Liver (tissue), 3 donors: ENCODE results near the gene ADGRD1.

Source experiments
- CTCF ChIP-seq: fragments of 150-350 bp; IDR thresholded peaks from 2 replicates; pipeline ENCODE4 v1.5.1; 2017; ENCODE audit warnings: improper control_type of control experiment, low read depth, low read length; ENCODE audit not compliant: missing input control
- EGR1 ChIP-seq, 2 donors: IDR thresholded peaks; 2 replicates each; pipeline ENCODE4 v1.6.1; 2016 to 2018; ENCODE audit warnings: antibody characterized with exemption in 2 of 2, low read depth in 2 of 2
- FOXA2 ChIP-seq: IDR thresholded peaks from 2 replicates; pipeline ENCODE4 v1.6.1; 2016; ENCODE audit warnings: antibody characterized with exemption
- GABPA ChIP-seq, 2 donors: IDR thresholded peaks in 1 of 2; conservative IDR thresholded peaks in 1 of 2; 2 replicates each; pipeline ENCODE4 v1.6.1; 2016; ENCODE audit warnings: antibody characterized with exemption in 2 of 2, mild to moderate bottlenecking in 1 of 2, moderate library complexity in 1 of 2
- HNF4A ChIP-seq, 2 donors: conservative IDR thresholded peaks; 2 replicates each; pipeline ENCODE4 v1.6.1; 2016; ENCODE audit warnings: antibody characterized with exemption in 2 of 2, mild to moderate bottlenecking in 2 of 2
- MAX ChIP-seq: IDR thresholded peaks from 2 replicates; pipeline ENCODE4 v1.6.1; 2016; ENCODE audit warnings: antibody characterized with exemption
- NR2F2 ChIP-seq: IDR thresholded peaks from 2 replicates; pipeline ENCODE4 v1.6.1; 2016; ENCODE audit warnings: antibody characterized with exemption
- RAD21 ChIP-seq, 2 donors: IDR thresholded peaks; 2 replicates each; pipeline ENCODE4 v1.6.1; 2016; ENCODE audit warnings: antibody characterized with exemption in 2 of 2, mild to moderate bottlenecking in 2 of 2
- REST ChIP-seq: IDR thresholded peaks from 2 replicates; pipeline ENCODE4 v1.6.1; 2016; ENCODE audit warnings: antibody characterized with exemption, mild to moderate bottlenecking
- RXRA ChIP-seq, 2 donors: IDR thresholded peaks; 2 replicates each; pipeline ENCODE4 v1.6.1; 2017 to 2018; ENCODE audit warnings: antibody characterized with exemption in 2 of 2, mild to moderate bottlenecking in 1 of 2
- SP1 ChIP-seq: IDR thresholded peaks from 2 replicates; pipeline ENCODE4 v1.6.1; 2018; ENCODE audit warnings: antibody characterized with exemption, mild to moderate bottlenecking
- TAF1 ChIP-seq: conservative IDR thresholded peaks from 2 replicates; pipeline ENCODE4 v1.6.1; 2016; ENCODE audit warnings: antibody characterized with exemption, mild to moderate bottlenecking
- ZBTB33 ChIP-seq: IDR thresholded peaks from 2 replicates; pipeline ENCODE4 v1.6.1; 2016; ENCODE audit warnings: antibody characterized with exemption
- donor health status: healthy.
- donor health status: healthy.

GRCh38 chr12:131159660-131160059 lies 206.0 kb downstream of the ADGRD1 start:
- TF ChIP-seq CTCF (no peak), TAF1 (no peak), RXRA (IDR thresholded peaks at IDR 0.05) (no peak), SP1 (no peak), RAD21 (IDR thresholded peaks at IDR 0.05) (no peak), ZBTB33 (no peak), GABPA (IDR thresholded peaks at IDR 0.05 in 1 of 2, conservative IDR thresholded peaks at IDR 0.05 in 1 of 2) (no peak), FOXA2 (no peak), HNF4A (conservative IDR thresholded peaks at IDR 0.05) (no peak), REST (no peak), MAX (no peak), EGR1 (IDR thresholded peaks at IDR 0.05; ENCODE audit: low read depth in 2 of 2) (no peak), NR2F2 (no peak)
